NCI-H446 (cell line): ENCODE measurements around the gene JAGN1.
"Not testable (repeated sequence)": the region's sequence is repeated elsewhere in the genome, so short reads cannot be mapped to it uniquely, and the experiment has no call there.

Experiments used
- DNase-seq, 2 experiments: peaks; one replicate each; lab custom pipeline; 2025; lab: John Stamatoyannopoulos, UW

JAGN1 gene

DNA sequence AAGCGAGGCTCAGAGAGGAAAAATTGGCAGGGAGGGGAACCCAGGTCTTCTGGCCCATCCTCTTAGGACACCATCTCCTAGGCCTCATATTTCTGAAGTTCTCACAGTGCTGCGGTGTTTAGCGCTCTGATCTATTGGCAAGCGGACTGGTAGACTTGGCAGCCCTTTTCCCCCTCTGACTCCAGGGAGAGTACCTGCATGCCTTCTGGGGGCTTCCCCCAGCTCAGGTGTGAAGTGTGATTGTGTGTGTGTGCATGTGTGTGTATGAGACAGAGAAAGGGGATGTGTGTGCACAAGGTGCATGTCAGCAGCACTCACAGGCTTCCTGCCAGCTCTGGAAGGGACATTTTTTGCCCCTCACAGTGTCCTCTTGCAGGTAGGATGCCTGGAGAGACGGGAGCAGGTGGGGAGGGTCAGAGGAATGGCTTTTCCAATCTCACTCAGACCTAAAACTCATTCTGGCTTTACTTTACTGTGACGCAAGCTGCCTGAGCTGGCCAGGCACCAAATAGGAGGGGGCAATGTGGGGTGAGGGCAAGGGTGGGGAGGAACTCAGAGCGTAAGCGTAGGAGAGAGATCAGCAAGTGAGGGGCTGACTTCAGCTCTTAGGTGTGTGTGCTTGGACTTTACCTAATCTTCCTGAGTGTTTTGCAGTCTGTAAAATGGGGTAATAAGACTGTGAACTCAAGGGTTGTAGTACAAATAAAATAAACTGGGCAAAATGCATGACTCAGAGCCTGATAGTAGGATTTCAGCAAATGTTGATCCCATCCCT lies 8.2 kb downstream of the JAGN1 start:
- DNase-seq: no peak

DNA sequence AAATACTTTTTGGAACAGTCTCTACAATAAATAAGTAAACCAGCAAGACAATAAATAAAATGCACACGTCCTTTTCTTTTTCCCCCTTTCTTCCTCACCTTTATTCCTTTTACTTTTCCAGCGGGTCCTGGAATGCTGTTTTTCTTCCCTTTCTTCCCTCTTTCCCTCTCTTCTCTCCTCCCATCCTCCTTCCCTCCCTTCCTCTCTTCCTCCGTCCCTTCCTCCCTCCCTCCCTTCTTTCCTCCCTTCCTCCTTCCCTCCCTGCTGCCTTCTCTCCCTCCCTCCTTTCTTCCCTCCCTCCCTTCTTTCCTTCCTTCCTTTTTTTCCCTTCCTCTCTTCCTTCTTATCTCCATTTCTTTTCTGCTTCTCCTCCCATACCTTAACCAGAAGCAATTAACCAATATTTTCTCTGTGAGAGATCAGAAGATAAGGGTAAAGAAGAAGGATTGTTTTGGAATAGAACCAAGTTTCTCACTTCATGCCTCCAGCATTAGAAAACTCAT lies 8.9 kb downstream of the JAGN1 start:
- no peak for DNase-seq

DNA sequence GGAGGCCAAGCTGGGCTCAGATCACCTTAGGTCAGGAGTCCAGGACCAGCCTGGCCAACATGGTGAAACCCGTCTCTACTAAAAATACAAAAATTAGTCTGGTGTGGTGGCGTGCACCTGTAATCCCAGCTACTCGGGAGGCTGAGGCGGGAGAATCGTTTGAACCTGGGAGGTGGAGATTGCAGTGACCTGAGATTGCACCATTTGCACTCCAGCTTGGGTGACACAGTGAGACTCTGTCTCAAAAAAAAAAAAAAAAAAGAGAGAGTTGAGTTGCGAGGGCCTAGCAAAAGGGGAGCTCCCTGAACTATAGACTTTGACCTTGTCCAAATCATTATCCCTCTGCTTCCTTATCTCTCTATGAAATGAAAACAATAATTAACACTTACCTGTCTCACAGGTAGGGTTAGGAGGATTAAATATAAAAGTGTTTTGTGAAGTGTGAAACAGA lies 10.6 kb downstream of the JAGN1 start:
- DNase-seq: not testable (repeated sequence)

DNA sequence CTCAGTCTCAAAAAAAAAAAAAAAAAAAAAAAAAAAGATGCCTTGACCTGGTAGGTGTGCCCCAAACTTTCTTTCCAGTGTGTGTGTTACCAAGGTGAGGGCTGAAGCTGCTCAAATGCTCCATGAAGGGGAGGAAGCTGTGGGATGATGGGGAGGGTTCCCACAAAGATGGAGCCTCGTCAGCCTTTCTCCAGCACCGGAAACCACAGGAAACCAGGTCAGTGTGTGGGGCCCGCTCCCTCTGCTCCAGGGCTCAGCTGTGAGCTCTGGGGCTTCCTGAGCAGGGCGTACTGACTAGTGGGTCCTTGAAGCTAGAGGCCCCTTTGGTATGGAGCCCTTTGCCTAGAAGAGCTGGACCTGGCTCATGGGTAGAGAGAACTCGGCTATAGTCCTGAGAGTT lies 11.6 kb downstream of the JAGN1 start:
- DNase-seq: no peak

DNA sequence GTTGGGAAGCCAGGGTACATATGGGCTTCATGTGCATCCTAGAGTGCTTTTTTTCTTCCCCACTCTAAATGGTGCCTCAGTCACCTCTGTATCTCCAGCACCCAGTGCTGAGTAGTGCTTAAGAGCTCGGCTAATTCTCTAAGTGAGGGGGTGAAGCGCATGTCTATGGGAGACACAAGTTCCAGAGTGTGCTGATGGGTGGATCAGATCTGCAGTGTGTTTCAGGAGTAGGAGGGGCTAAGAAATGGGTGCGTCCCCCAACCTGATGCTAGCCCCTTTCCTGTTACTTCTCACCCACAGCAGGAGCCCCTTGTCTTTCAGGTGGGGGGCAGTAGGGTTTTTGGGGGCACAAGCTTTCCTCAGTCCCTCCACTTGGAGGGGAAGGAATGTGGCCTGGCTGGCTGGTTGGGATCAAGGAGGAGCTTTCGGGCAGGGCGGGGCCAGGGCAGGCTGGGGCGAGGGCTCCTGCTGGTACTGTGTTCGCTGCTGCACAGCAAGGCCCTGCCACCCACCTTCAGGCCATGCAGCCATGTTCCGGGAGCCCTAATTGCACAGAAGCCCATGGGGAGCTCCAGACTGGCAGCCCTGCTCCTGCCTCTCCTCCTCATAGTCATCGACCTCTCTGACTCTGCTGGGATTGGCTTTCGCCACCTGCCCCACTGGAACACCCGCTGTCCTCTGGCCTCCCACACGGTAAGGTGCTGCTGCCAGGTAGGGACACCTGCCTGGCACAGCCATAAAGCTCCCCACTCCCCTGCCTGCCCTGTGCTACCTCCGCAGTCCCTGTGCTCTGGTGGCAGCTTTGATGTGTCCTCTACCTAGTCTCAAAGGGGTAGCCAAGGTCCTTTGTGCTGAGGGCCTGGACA lies 12.2 kb downstream of the JAGN1 start, which contains the start of gene IL17RE:
Gene IL17RE (plus strand): TSS at position 477 of the 866 bp plus-strand sequence. CDS start 85 bp downstream, at position 562.
- no peak for DNase-seq

DNA sequence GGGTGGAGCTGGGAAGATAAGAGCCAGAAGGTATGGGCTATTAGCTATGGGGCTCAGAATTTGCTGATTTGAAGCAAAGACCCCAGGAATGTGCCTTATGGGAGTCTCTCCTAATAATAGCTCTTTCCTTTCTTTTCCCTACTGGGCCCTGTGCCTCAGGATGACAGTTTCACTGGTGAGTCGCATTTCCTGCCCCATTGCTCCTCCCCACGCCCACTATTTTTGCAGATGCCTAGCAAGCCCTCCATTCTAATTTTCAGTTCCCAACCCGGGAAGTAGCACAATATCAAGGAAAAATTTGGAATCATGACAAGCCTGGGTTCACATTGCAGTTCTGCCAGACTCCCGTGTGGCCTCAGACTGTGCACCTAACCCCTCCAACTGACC lies 12.8 kb downstream of the JAGN1 start:
- no peak for DNase-seq

DNA sequence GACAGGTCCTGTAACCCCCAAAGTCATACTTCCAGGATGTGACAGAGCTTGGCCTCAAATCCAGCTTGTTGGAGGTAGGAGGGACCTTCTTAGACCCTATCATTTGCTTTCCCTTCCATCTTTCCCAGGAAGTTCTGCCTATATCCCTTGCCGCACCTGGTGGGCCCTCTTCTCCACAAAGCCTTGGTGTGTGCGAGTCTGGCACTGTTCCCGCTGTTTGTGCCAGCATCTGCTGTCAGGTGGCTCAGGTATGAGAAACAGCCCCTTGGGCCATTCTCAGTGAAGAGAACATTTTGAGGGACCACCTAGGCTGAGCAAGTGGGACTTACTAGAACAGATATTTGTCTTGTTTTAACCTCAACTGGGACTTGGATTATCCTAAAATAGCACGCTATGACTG lies 13.5 kb downstream of the JAGN1 start:
- no peak for DNase-seq

DNA sequence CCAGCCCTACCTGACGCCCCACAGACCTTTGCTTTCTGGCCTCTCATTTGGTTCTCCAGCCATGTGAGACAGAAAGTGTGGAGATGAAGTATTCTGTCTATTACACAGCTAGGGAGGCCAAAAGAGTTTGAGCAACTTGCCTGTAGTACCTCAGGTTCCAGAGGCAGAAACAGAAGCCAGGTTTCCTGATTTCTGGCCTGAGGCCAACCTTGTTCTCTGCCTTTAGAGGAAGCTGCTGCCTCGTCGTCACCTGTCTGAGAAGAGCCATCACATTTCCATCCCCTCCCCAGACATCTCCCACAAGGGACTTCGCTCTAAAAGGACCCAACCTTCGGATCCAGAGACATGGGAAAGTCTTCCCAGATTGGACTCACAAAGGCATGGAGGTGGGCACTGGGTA lies 16.1 kb downstream of the JAGN1 start:
- DNase-seq: no peak

DNA sequence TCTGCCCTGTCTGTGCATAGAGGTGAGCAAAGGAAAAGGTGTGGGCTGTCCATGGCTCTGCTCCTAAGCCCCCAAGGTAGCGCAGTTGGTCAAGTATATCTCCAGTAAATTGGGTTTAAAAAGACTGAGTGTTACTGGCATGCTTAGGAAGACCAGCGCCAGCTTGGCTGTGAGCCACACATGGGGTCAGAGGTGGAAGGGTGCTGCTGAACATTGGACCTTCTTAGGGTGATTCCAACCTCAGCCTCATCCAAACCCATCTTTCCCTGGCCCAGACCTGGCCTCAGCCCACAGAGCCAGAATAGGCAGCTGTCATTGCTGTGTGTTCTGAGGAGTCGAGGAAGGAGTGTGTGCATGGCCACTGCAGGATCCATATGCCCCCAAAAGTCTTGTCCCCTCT lies 17.9 kb downstream of the JAGN1 start:
- no peak for DNase-seq

DNA sequence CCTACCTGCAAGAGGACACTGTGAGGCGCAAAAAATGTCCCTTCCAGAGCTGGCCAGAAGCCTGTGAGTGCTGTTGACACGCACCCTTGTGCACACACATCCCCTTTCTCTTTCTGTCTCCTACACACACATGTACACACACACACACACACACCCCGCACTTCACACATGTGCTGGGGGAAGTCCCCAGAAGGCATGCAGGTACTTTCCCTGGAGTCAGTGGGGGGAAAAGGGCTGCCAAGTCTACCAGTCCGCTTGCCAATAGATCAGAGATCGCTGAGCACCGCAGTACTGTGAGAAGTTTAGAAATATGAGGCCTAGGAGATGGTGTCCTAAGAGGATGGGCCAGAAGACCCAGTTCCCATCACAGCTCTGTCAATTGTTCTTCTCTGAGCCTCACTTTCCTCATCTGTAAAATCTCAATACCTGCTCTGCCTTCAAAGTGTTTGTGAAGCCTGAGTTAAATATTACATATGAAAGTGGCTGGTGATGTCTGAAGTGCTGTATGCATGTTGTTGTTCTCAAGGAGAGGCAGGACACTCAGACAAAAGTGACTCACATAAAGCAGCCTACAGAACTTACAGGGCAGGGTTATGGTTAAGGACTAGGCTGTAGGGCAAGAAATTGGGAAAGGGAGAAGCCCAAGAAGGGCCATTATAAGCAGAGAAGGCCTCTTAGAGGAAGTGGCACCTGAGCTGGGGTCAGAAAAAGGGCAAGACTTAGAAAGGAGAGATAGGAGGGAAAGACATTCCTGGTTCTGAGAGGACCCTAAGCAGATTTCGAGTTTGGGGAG lies 19.0 kb downstream of the JAGN1 start:
- no peak for DNase-seq

DNA sequence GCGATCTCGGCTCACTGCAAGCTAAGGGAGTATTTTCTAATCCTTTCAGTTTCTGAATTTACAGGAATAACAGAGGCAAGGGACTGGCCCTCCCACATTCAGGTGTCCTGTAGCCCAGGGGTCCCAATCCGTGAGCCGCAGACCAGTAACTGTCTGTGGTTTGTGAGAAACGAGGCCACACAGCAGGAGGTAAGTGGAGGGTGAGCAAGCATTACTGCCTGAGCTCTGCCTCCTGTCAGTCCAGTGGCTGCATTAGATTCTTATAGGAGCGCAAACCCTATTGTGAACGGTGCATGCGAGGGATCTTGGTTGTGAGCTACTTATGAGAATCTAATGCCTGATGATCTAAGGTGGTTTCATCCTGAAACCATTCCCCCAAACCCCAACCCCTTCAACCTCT lies 21.5 kb downstream of the JAGN1 start:
- no peak for DNase-seq

DNA sequence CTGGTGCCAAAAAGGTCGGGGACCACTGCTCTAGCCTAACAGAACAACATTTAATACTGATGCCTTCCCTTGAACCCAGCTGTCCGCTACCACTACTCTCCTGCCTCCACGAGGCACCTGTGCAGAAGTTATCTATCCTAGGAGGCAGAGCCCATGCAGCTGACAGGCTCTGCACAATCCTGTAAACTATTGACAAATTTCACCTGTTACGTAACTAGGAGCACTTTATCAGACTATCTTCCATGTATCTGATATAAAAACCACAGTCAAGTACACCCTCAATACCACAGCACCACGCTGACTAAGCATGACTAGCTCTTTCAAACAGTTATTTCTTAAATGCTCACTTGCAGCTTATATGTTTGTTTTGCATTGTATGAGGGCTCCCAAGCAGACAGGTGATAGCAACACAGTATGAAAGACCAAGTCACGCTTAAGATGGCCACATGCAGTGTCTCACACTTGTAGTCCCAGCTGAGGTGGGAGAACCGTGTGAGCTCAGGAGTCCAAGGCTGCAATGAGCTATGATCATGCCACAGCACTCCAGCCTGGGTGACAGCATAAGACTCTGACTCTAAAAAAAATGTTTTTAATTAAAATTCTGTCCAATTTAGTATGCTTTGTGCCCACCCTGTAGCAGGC lies 22.0 kb downstream of the JAGN1 start:
- DNase-seq: no peak

DNA sequence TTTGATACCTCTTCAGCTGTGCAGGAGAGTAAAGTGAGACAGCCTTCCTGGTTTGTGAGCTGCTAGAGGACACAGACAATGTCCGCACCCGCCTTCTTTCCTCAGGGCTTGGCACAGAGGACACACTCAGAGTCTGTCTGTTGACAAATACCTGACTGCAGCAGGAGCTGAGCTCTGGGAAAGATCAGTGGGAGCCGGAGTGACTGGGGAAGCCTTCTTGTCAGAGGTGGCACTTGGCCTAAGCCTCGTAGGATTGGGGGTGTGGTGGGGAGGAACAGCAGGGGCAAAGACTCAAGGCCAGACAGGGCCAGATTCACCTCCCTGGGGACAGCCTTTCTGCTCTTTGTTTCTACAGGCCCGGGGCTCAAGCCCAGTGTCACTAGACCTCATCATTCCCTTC lies 23.2 kb downstream of the JAGN1 start:
- no peak for DNase-seq

DNA sequence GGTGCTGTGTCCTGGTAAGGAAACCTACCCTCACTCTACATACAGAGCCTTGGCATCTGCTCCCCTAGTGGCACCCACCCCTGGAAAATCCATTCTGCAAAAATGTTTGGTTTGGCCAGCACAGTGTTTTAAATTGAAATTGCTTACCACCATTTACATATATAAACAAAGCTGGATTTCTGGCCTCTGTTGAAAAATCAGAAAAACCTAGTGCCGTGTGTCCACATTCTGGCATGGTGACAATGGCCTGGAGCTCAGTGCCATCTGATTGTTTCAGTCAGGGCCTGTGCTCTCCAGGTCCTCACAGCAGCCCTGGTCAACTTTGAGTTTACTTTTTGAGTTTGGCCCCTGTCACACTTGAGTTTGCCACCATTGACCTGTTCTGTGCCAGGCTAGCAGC lies 23.6 kb downstream of the JAGN1 start:
- no peak for DNase-seq

DNA sequence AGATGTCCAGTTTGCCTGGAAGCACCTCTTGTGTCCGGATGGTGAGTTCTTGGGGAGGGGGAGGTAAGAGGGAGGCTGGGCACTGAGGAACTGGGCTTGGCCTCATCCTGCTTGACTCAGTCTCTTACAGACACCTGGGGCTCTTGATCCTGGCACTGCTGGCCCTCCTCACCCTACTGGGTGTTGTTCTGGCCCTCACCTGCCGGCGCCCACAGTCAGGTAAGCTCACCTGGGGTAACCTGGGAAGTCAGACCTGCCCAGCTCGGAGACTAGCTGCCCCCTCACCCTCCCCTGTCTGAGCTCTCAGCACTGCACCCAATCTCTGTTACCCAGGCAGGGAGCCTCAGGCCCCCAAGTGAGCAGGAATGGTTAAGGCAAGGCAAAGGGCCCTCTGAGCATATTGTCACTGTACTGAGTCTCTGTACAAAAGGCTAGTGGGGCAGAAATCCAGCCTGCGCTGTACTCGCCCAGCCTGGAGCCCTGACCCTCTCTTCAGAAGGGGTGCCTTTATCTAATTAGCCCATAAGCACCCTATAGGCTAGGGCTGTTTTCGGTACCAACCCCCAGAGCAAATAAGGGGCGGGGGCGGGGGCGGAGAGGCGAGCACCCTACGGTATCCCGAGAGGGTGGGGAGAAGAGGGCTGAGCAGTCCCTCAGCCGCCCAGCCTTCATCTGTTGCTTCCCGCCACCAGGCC lies 24.3 kb downstream of the JAGN1 start:
- no peak for DNase-seq

DNA sequence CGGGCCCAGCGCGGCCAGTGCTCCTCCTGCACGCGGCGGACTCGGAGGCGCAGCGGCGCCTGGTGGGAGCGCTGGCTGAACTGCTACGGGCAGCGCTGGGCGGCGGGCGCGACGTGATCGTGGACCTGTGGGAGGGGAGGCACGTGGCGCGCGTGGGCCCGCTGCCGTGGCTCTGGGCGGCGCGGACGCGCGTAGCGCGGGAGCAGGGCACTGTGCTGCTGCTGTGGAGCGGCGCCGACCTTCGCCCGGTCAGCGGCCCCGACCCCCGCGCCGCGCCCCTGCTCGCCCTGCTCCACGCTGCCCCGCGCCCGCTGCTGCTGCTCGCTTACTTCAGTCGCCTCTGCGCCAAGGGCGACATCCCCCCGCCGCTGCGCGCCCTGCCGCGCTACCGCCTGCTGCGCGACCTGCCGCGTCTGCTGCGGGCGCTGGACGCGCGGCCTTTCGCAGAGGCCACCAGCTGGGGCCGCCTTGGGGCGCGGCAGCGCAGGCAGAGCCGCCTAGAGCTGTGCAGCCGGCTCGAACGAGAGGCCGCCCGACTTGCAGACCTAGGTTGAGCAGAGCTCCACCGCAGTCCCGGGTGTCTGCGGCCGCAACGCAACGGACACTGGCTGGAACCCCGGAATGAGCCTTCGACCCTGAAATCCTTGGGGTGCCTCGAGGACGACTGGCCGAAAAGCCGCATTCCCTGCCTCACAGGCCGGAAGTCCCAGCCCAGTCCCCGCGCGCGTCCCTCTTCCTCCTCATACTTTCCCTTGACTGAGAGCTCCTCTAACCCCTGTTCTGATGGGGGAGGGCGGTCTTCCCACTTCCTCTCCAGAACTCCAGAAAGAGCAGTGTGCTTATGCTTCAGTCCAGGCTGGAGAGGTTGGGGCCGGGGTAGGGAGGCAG lies 25.1 kb downstream of the JAGN1 start:
- no peak for DNase-seq

DNA sequence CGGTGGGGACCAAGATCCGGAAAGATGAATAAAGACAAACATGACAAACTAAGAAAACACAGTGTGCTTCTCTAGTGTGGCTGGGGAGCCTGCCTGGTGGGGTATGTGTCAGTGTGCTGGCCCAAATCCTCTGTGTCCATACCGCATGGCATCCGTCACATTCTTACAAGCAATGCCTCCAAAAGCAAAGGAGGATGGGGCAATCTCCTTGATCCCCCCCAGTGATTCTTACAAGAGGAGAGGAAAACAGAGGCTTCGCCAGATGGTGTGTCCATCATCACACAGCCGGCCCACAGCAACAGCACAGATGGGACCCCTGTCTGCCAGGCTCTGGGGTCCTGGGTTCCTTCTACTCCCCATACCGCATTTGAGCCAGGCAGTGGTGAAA lies 25.9 kb downstream of the JAGN1 start:
- DNase-seq: peak in 1 of 2 experiments; percentile 45

DNA sequence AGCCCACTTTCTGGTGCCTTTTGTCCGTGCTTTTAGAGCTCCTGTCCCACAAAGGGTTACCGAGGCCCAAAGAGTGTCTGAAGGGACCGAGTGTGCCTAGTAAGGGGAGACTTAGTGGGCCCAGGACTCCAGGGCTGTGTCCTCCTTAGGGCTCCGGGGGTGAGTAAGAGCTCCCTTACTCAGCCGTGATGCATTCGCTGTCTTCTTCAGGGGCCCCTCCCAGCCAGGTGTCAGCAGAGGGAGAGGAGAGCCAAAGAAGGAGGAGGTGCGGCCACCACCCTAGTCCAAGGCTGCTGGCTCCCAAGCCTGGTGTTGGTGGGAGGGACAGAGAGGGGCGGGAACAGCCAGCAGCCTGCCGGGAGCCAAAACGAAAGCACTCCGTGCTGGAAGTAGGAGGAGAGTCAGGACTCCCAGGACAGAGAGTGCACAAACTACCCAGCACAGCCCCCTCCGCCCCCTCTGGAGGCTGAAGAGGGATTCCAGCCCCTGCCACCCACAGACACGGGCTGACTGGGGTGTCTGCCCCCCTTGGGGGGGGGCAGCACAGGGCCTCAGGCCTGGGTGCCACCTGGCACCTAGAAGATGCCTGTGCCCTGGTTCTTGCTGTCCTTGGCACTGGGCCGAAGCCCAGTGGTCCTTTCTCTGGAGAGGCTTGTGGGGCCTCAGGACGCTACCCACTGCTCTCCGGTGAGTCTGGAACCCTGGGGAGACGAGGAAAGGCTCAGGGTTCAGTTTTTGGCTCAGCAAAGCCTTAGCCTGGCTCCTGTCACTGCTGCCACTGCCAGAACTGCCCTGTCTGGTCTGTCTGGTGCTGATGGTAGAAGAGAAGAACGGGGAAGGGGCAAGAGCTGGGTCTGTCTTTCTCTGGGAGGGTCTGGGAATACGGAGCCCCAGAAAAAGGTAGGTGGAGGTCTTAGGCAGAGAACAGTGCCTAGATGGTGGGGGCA lies 26.6 kb downstream of the JAGN1 start, which contains the start of gene IL17RC:
Gene IL17RC (plus strand): TSS at position 365 of the 947 bp plus-strand sequence. CDS start 218 bp downstream, at position 583.
- peak; percentile 34 to 73 for DNase-seq

DNA sequence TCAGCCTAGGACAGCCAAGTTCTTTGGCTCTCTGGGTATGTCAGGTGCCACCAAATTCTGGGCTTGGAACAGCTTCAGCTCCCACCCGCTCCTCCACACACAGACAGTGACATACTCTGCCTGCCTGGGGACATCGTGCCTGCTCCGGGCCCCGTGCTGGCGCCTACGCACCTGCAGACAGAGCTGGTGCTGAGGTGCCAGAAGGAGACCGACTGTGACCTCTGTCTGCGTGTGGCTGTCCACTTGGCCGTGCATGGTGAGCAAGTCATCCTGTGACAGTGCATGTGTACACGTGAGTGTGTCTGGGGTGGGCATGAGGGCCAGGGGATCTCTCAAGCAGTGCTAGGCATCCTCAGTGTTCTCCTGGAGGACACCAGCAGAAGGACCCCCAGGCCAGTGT lies 27.4 kb downstream of the JAGN1 start:
- DNase-seq: no peak
